HEK293T (cell line): ENCODE results near the gene TGFB1.

ENCODE experiments used
- CTCF ChIA-PET: fragments of 350-600 bp; formaldehyde crosslinking; extraction: SDS; loops from one replicate; lab custom pipeline; 2021; ENCODE audit warnings: antibody characterized with exemption, inconsistent platforms; lab: Yijun Ruan, JAX
- POLR2A ChIA-PET: fragments of 350-600 bp; formaldehyde crosslinking; extraction: SDS; loops from one replicate; lab custom pipeline; 2020; ENCODE audit warnings: antibody characterized with exemption, inconsistent platforms; lab: Yijun Ruan, JAX
- DNase-seq: peaks from one replicate; pipeline ENCODE4 v3.0.0; 2012; ENCODE audit warnings: mixed read lengths; ENCODE audit errors: extremely low spot score
- ARNT ChIP-seq: fragments of 450-650 bp; IDR thresholded peaks from 2 replicates; pipeline ENCODE4 v1.6.1; 2017; ENCODE audit warnings: mild to moderate bottlenecking
- BHLHE40 ChIP-seq: fragments of 450-650 bp; IDR thresholded peaks from 2 replicates; pipeline ENCODE4 v1.6.1; 2016; ENCODE audit warnings: mild to moderate bottlenecking, moderate library complexity, borderline replicate concordance
- CTBP1 ChIP-seq: fragments of 450-650 bp; IDR thresholded peaks from 2 replicates; pipeline ENCODE4 v1.6.1; 2016; ENCODE audit warnings: borderline replicate concordance
- ELF4 ChIP-seq: fragments of 450-650 bp; IDR thresholded peaks from 2 replicates; pipeline ENCODE4 v1.6.1; 2017; ENCODE audit warnings: antibody characterized with exemption
- FOXA1 ChIP-seq: fragments of 450-650 bp; IDR thresholded peaks from 2 replicates; pipeline ENCODE4 v1.6.1; 2016; ENCODE audit warnings: mild to moderate bottlenecking
- FOXK2 ChIP-seq: fragments of 450-650 bp; IDR thresholded peaks from 2 replicates; pipeline ENCODE4 v1.6.1; 2016; ENCODE audit warnings: mild to moderate bottlenecking
- FOXM1 ChIP-seq: fragments of 450-650 bp; IDR thresholded peaks from 2 replicates; pipeline ENCODE4 v1.6.1; 2017; ENCODE audit warnings: mild to moderate bottlenecking, borderline replicate concordance
- HDGF ChIP-seq: fragments of 450-650 bp; IDR thresholded peaks from 2 replicates; pipeline ENCODE4 v1.6.1; 2017; ENCODE audit warnings: antibody characterized with exemption, borderline replicate concordance
- L3MBTL2 ChIP-seq: fragments of 450-650 bp; conservative IDR thresholded peaks from 2 replicates; pipeline ENCODE4 v1.6.1; 2016; ENCODE audit warnings: mild to moderate bottlenecking
- LEF1 ChIP-seq: fragments of 450-650 bp; IDR thresholded peaks from 2 replicates; pipeline ENCODE4 v1.6.1; 2017; ENCODE audit warnings: mild to moderate bottlenecking, borderline replicate concordance
- NFRKB ChIP-seq: fragments of 450-650 bp; IDR thresholded peaks from 2 replicates; pipeline ENCODE4 v1.6.1; 2016; ENCODE audit warnings: mild to moderate bottlenecking, moderate library complexity
- SP1 ChIP-seq: fragments of 450-650 bp; IDR thresholded peaks from 2 replicates; pipeline ENCODE4 v1.6.1; 2017
- SUZ12 ChIP-seq: fragments of 450-650 bp; IDR thresholded peaks from 2 replicates; pipeline ENCODE4 v1.6.1; 2016; ENCODE audit warnings: mild to moderate bottlenecking
- TARDBP ChIP-seq: fragments of 450-650 bp; IDR thresholded peaks from 2 replicates; pipeline ENCODE4 v1.6.1; 2016
- ZNF384 ChIP-seq: fragments of 450-650 bp; IDR thresholded peaks from 2 replicates; pipeline ENCODE4 v1.6.1; 2016
- TF ChIP-seq, protein P1 (sequence below): fragments of 450-650 bp; IDR thresholded peaks from 2 replicates; pipeline ENCODE4 v1.6.1; 2016

TGFB1 gene

DNA sequence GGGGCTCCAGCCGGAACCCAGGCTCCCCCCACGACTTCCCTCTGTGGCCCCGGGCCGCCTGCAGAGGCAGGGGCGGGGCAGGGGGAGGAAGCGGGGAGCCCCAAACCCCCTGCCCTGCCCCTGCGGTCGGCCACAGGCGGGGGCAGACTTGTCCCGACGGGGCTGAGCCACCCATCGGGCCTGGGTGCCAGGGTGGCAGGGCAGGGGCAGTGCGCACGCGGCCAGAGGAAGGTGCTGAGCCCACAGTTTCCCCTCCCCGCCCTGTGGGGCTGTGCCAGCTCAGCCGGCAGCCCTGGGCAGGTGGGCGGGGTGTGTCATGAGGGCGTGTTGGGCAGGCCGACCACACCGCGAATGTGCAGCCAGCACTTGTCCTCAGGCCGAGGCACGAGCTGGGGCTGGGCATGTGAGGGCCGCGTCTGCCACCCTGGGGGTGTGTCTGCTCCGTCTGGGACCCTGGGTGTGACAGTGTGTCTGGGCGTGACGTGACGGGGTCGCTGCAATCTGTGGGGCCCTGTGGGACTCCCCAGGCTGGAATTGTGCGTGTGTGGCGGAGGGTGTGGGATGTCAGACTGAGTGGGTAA lies 26.1 kb downstream of the TGFB1 start:
- ChIA-PET POLR2A (interaction anchor here (0.7 kb wide), 1 partner anchor 9 kb away, joined by 4 read pairs; no protein-coding TSS in a partner anchor), CTCF (no interaction called here)
- no peak for TF ChIP-seq L3MBTL2
- TF ChIP-seq ARNT = no peak
- no peak for TF ChIP-seq HDGF
- TF ChIP-seq ELF4 = no peak
- no peak for TF ChIP-seq TARDBP
- no peak for TF ChIP-seq FOXK2
- no peak for TF ChIP-seq SP1
- TF ChIP-seq NFRKB = no peak
- TF ChIP-seq LEF1 = no peak
- TF ChIP-seq ZNF384 = no peak
- no peak for DNase-seq

DNA sequence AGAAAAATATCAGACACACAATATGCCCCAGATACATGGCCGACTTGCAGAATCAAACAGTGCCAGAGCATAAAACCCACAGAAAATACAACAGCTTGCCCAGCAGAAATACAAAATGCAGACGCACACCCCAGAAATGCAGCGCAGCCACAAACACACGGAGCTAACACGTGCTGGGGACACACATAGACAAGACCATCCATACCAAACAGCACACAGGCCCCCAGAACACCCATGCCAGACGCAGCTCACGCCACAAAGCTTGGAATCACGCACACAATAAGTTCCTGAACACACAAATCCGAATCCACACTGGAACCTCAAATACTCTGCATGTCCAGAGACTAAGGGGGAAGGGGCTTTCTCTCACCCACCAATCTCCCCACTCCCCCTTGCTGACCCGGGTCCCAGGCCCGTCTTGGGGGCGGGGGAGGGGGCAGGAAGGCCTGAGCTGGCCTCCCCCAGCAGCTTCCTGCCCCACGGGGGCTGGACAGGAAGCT lies 26.6 kb downstream of the TGFB1 start:
- no peak for DNase-seq
- no peak for TF ChIP-seq BHLHE40
- no peak for TF ChIP-seq CTBP1
- TF ChIP-seq FOXK2 = no peak
- TF ChIP-seq L3MBTL2 = no peak
- no peak for TF ChIP-seq SP1
- TF ChIP-seq, protein P1, sequence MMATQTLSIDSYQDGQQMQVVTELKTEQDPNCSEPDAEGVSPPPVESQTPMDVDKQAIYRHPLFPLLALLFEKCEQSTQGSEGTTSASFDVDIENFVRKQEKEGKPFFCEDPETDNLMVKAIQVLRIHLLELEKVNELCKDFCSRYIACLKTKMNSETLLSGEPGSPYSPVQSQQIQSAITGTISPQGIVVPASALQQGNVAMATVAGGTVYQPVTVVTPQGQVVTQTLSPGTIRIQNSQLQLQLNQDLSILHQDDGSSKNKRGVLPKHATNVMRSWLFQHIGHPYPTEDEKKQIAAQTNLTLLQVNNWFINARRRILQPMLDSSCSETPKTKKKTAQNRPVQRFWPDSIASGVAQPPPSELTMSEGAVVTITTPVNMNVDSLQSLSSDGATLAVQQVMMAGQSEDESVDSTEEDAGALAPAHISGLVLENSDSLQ = no peak
- TF ChIP-seq FOXA1 = no peak
- TF ChIP-seq SUZ12 = no peak
- ChIA-PET CTCF (no interaction called here), POLR2A (interaction anchor here (0.7 kb wide), 1 partner anchor 9 kb away, joined by 4 read pairs; no protein-coding TSS in a partner anchor)

DNA sequence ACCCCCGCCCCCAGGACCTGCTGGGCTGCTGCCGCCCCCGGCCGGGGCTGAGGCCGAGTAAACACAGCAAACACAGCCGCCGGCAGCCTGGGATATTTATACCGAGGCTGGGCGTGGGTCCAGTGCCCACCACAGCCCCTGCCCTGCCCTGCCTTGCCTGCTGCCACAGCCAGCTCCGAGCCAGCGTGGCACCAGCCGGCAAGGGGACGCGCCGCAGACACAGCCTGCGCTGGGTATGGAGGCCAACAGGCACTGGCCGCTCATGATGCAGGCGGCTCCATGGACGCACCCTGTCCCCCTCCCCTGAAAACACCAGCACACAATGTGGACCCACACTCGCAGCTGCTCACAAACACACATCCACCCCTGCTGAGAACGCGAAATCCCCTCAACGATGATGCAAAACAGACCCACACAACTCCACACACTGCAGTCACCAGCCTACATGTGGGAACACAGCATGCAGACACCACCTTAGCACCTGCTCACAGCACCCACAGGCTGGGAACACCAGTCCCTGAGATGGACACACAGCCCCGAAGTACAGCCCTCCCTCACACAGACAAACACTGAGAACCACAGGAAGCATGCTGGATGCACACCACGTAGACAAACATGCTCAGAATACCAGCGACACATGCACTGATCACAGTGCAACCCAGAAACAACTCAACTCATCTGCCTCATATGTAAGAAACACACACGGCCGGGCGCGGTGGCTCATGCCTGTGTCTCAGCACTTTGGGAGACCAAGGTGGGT lies 27.6 kb downstream of the TGFB1 start:
- TF ChIP-seq FOXM1 = no peak
- TF ChIP-seq ZNF384 = no peak
- TF ChIP-seq, protein P1 = no peak
- TF ChIP-seq SP1 = no peak
- TF ChIP-seq CTBP1 = no peak
- TF ChIP-seq HDGF = no peak
- TF ChIP-seq ELF4 = no peak
- TF ChIP-seq ARNT = no peak
- no peak for TF ChIP-seq FOXA1
- no peak for TF ChIP-seq BHLHE40
- no peak for TF ChIP-seq NFRKB
- no peak for TF ChIP-seq TARDBP
- TF ChIP-seq SUZ12 = no peak
- TF ChIP-seq FOXK2 = no peak
- no peak for TF ChIP-seq LEF1
- no peak for TF ChIP-seq L3MBTL2
- CTCF ChIA-PET = no interaction called here
- DNase-seq = no peak
- POLR2A ChIA-PET = no interaction called here

DNA sequence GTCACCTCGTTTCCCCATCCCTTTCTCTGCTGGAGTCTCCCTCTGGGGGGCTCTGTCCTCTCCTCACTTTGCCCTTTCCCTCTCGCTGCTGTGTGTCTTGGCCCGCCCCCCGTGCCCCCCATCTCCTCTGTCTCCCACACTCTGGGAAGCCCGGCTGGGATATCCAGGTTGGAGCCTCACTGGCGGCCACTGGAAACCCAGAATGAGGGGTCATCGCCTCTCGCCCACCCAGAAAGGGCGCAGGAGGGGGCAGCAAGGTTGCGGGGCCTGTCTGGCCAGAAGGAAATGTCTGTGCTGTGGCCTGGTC lies 28.1 kb downstream of the TGFB1 start:
- ChIA-PET CTCF (interaction anchor here (0.6 kb wide), 1 partner anchor 45 kb away, joined by 5 read pairs; no protein-coding TSS in a partner anchor), POLR2A (interaction anchor here (1.0 to 1.4 kb wide), 2 partner anchors 27 to 61 kb away, joined by 3 to 5 read pairs; partner anchors contain the start of genes HNRNPUL1 and TGFB1)
- DNase-seq = no peak
- TF ChIP-seq NFRKB (no peak), FOXM1 (no peak), FOXK2 (no peak), ELF4 (no peak), ARNT (no peak), TARDBP (no peak), ZNF384 (no peak), L3MBTL2 (no peak), CTBP1 (no peak), SUZ12 (no peak)
- TF ChIP-seq, protein P1 = no peak

DNA sequence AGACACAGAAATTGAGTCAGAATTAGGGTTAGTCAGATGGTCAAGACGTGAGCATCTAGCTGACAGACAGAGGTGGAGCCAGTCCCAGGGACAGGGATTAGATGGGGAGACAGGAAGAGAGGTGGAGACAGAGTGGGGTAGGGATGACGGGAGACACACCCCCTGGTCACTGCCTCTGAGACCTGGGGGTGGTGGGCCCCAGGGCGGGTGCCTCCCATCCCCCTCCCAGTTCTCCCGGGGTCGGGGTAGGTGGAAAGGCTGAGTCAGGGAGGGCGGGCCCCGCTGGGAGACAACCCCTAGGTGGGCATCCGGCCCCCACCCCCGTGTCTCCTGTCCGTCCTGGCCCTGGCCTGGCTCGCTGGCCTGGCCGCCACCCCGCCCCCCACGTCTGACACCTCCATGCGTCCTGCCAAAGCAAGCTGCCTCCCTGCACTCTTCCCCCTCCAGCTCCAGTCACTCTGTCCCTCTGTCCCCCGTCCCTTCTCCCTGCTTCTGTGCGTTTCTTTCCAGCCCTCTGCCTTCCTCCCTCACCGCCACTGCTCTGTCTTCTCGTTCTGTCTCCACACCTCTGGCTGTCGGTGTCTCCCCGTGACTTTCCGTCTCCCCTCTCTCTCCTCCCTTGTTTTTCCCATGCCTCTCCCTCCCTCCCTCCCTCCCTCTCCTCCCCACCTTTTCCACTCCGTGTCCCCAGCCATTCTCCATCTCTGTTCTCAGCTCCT lies 28.6 kb downstream of the TGFB1 start:
- no peak for DNase-seq
- ChIA-PET CTCF (interaction anchor here (0.6 kb wide), 1 partner anchor 45 kb away, joined by 5 read pairs; no protein-coding TSS in a partner anchor), POLR2A (interaction anchor here (1.0 to 1.4 kb wide), 2 partner anchors 28 to 61 kb away, joined by 3 to 5 read pairs; partner anchors contain the start of genes HNRNPUL1 and TGFB1)
- no peak for TF ChIP-seq HDGF
- TF ChIP-seq SP1 = no peak
- no peak for TF ChIP-seq ZNF384
- TF ChIP-seq L3MBTL2 = no peak
- TF ChIP-seq FOXM1 = no peak
- TF ChIP-seq ELF4 = no peak
- no peak for TF ChIP-seq TARDBP
